NCI-H524 treated with DMSO at 0.1 percent for 48 hours (cell line): ENCODE results near the gene CHD5.
A peak's percentile ranks its signal among the peaks of the same experiment; 100 is the strongest.

Experiments
- DNase-seq: peaks from one replicate; lab custom pipeline; 2025; lab: John Stamatoyannopoulos, UW

The CHD5 gene

DNA sequence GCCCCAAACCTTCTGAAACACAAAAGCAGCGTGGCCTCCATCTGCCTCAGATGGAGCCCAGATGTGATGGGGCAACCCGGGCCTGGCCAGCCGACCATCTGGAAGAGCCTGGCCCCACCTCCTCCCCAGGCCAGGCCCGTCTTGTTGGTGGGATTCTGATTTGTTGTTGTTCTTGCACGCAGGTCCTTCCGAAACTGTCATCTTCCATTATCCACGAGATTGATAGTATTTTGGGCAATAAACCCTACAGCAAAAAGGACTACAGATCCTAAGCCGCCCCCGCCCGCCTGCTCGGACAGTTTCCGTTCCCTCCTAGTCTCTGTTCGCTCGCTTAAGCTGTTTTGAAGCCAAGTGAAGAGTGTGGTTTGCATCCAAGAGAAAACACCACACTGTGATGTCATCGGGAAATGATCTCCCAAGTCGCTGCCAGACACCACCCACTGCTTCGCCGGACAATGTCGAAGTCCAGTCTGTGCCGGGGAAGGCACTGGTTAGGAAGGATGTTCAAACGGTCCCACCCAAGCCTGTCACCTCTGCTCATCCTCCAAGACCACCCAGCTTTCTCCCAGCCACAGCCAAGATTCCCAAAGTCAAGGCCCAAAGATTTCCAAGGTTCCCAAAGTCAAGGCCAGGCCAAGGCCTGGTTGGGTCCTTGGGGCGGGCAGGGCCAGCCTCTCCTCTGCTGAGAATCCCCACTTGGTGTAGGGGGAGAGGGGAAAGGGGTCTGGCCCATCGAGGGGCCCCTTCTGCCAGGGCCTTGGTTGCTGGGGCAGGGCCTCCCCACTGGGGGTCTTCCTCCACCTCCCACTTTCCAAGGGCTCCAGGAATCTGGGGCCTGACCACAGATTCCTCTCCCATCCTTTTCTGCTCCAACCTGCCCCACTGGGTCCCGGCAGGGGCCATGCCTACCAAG, 81.6 kb downstream of the CHD5 start:
- DNase-seq, result no peak

DNA sequence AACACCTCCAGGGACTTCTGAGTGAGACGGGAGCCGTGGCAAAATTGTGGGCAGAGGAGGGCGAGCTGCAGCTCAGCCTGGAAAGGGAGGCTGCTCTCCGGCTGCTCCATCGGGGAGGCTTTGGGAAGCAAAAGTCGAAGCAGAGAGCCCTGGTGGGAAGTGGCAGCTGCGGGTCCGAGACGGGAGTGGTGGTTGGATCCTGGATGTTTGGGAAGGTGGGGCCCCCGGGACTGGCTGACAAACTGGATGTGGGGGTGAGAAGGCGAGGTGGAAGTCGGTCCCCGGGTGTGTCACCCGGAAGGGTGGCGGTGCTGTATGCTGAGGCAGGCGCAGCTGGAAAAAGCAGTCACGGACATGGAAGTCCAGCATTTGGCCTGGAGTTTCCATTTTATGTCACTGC, 82.3 kb downstream of the CHD5 start:
- DNase-seq, result no peak

DNA sequence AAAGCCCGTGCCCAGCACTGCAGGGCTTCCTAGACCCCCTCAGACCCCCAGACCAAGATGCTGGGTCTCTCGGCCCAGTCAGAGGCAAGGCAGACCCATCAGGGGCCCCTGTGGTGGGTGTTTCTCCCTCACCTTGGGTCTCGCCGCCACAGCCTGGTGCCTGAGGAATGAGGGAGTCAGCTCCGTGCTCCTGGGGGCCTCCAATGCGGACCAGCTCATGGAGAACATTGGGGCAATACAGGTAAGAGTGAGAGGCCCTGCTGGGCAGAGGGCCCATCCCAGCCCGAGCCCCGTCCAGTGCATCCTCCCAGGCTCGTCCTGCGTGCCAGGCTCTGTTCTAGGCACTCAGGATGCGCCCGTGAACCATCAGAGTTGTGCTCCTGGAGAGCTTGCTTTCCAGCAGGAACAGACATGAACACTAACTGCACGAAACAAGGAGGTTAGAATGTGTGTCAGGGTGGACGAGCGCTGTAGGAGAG, 83.0 kb downstream of the CHD5 start:
- no peak for DNase-seq

DNA sequence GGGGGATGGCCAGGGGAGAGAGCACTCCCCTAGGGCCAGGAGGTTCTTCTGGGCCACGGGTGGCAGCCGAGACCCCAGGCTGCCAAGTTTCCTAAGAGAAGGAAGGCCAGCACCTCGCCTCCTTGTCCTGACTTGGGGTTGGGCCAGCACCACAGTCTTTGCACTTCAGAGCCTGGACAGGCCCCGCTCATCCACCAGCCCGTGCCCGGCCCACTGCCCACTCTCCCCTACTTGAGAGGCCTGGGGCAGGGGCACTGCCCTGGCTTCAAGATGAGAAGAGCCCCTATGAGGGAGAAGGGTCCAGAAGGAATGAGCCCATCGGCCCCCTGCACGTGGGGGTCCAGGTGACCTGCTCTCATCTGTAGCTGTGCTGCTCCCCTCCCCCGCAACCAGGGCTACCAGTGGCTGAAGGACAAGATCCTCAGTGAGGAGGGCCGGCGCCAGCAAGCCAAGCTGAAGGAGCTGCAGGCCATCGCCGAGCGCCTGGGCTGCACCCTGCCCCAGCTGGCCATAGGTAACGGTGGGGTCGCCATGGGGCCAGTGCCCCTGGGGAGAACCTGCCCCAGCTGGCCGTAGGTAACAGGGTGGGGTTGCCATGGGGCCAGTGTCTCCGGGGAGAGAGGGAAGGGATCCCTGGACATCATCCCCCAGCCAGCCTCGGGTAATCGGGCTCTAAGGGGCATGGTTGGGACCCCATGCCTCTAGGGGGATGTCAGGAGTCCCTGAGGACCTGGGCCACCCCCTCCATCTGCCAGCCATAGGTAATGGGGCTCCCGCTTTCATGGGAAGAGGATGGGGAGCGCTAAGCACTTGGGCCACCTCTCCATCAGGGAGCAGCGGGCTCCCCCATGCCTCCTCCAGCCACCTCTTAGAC, 83.6 kb downstream of the CHD5 start:
- no peak for DNase-seq

DNA sequence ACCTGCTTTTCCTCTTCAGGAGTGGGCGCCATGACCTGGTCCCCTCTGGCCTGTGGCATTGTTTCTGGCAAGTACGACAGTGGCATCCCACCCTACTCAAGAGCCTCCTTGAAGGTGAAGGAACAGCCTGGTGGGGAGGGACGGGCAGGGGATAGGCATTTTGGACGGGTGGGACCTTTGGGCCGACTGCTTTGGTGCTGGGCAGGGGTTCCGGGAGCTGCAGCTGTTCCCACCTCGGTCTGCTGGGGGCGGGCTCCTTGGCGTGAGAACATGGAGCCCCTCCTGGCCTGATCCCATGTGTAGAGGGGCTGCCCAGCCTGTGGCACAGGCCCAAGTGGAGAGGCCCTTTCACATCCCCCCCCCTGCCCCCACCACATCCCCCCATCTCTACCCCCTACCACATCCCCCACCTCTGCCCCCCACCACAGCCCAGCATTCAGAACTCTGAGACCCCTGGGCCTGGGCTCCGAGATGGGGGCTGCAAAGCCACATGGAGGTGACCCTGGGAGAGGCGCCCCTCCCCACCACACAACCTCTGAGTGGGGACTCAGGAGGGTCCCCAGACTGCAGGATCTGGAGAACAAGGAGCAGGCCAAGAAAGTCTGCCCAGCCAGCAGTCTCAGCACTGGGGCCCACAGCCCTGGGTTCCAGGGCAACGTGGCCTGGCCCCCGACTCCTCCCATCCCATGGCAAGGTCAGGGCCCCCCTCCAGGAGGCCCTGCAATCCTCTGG, 84.4 kb downstream of the CHD5 start:
- no peak for DNase-seq

DNA sequence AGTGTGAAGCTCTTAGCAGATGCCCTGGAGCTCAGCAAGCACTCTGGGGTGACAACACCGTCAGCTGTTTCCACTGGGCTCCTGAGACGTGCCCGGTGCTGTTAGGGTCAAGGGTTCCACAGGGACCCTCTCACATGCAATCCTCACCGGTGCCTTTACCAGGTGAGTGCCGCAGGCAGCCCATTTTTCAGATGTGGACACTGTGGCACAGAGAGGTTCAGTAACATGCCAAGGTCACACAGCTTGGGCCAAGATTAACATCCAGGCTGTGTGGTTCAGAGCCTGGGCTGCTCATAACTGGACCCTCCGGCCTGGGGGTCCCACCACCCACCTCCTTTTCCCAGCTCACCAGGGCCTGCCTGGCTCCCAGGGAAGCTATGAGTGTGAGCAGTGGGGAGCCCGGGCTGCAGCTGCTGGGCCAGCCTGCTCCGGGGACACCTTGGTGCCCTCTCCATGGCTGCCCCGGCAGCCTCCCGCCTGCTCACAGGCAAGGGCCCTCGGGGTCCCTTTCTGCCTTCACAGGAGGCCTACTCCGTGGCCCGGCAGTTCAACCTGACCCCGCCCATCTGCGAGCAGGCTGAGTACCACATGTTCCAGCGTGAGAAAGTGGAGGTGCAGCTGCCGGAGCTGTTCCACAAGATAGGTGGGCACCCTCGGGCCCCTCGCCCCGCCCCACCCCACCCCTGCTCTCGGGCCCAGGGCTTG, 85.2 kb downstream of the CHD5 start:
- no peak for DNase-seq

DNA sequence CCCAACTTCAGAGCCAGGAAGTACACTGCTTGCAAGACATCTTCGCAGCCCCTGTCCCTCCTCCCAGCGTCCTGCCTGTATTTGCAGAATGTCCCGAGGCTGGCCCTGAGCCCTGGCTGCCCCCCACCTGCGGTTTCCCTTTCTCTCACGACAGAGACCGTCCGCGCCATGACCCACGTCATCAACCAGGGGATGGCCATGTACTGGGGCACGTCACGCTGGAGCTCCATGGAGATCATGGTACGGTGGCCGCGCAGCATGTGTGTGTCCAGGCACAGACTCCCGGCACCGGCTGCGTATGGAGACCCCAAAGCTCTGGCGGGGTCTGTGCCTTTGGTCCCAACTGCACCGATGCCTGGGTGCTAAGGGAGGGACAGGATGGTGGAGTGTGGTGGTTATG, 85.9 kb downstream of the CHD5 start:
- no peak for DNase-seq

DNA sequence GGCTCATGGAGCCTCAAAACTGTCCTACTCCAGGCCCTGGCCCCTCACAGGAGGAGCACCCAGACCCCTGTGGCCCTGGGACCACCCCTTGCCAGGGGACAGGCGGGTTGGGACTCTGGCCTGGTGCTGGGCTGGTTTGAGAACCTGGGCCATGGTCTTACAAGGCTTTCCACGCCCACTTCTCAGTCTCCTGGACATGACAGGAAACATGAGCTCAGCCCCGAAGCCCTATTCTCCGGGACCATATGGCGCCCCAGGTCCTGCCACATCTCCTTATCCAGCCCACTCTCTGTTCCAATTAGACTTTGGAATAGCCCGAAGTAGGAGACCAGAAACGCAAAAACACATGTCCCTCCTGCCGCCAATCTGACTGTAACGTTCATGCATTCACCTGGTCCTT, 86.5 kb downstream of the CHD5 start:
- peak; percentile 66 for DNase-seq

DNA sequence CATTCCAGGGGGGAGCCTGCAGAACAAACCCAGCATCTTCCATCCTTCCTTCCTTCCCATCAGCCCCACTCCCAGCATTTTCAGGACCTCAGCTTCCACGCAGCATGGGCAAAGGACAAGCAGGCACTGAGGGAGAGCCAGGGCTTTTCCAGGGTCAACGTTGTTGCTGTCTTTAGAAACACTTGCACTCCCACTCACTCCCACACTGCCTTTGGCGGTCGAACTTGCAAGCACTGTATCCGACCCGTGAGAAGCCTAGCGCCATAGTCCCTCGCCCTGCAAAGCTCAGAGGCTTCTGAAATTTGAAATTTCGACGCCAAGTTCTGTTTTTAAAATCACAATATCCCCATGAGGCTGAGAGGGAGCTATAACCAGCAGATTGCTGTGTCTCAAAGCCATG, 87.0 kb downstream of the CHD5 start:
- no peak for DNase-seq

DNA sequence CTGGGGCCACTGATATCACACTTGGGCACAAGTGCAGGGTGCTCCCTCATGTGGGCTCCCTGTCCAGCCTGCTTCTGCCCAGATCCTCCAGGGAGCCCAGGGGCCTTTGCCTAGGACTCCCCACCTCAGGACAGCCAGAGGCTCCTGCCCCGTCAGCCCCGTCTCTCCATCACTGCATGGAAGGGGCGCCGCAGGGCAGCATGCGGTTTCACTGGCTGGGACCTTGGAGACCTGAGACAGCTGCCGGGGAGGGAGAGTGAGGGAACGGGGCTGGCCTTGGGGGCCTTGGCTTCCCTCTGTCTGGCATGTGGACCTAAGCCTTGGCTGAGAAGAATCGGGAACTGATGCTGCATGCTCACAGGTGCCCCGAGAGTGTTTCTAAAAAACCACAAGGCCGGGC, 87.9 kb downstream of the CHD5 start:
- DNase-seq, result no peak

DNA sequence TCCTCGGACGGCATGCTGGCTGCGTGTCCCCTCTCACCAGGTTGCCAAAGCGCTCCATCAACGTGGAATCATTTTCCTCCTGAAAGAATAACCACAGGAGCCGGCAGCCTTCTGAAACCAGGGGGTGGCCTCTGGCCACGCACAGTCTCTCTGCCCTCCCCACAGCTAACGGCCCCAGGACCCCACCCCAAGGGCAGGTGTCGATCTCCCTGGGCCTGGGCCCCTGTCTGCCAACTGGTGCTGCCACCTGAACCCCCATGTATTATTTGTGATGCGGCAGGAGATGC, 88.4 kb downstream of the CHD5 start:
- DNase-seq, result no peak

- no peak for DNase-seq
These were observed 88.9 kb downstream of the CHD5 start for GRCh38 chr1:6090996-6091822.

DNA sequence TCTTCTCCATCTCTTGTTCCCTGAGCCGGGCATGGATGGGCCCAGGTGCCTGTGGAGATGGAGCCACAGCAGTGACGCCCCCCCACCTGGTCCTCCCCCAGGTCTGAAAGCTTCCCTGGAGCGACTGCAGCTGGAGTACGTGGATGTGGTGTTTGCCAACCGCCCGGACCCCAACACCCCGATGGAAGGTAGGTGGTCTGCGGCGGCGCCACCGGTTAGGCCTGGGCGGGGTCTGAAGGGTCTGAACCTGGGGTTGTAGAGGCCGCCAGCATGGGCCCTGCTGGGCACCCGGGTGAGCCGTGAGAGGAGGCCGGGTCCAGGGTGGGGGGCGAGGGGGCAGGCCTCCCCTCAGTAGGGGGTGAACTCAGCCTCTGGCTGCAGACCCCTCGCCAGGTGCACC, 89.8 kb downstream of the CHD5 start:
- DNase-seq, result no peak

- no peak for DNase-seq
These were observed 91.2 kb downstream of the CHD5 start for GRCh38 chr1:6088956-6089355.

- no peak for DNase-seq
These were observed 92.2 kb downstream of the CHD5 start for GRCh38 chr1:6087958-6088357.

DNA sequence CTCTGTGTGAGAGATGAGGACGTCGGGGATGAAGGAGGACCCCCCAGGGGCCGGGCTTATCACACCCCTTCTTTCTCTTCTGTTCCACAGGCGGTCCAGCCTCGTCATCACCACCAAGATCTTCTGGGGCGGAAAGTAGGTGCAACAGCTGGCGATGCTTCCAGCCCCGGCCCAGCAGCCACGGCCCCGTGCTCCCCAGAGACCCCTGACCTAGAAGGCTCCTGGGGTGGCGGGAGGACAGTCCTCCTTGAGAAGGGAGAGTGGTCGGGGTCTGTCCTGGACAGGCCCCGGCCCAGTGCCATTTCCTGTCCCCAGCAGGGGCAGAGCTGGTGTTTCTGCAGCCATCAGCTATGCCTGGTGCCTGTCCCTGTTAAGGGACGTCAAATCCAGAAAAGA, 92.7 kb downstream of the CHD5 start:
- no peak for DNase-seq

DNA sequence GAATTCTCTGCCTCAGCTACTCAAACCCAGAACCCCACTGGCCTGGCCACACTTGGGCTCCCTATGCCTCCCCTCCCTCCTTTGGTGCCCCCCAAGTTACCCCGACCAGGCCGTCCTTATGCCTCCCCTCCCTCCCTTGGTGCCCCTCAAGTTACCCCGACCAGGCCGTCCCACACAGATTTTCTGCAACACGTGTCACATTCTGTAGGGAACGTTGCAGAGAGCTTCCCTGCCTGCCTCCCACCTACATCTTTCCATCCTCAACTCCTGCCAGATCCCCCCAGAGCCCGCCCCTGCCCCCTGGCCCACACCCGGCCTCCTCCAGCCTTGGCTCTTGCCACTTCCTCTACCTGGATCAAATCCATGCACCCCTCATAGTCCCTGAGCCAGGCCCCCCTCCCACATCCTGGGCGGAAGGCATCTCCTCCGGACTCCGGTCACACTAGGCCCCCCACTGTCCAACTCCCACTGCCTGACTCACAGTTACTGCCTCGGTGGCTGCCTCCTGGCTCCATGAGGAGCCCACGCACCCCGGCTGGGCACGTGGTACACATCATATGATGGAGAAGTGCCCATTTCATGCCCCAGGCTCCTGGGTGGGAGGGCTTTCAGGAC, 93.3 kb downstream of the CHD5 start:
- DNase-seq, result no peak

DNA sequence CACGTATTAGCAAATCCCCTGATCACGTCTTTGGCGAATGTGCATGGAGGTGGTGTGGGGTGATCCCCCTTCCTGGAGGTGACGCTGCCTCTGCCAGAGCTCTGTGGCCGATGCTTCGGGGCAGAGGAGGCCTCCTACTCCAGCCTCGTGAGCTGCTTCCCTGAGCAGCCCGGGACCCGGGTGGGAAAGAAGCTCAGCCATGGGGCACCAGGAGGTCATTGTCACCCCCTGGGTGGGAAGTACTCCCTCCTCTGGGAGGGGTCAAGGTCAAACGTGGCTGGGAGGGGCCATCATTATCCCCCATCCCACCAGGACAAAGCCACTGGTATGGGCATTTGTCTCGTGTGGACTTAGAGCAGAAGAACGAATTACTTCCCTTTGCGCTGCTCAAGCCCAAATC, 93.8 kb downstream of the CHD5 start:
- no peak for DNase-seq

DNA sequence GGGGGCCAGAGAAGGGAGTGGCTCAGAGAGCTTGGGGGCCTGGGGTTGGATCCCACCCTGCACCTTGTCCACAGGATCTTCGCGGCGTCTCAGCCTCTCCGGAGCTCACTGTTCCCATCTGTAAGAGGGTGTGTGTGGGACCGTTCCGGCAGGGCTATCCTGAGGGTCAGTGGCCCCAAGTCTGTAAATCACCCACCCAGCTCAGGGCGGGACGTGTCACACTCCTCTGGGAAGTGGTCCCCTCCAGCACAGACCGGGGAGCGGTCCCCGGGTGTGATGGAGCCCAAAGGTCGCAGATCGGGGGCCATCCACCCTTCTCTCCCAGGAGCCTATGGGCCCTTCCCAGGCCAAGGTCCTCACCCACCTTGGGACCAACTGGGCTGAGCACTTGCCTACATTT, 94.5 kb downstream of the CHD5 start:
- no peak for DNase-seq

- DNase-seq, result no peak
These were observed 95.2 kb downstream of the CHD5 start for GRCh38 chr1:6084781-6085495.
